IPS-20b (cell line): Measurements from ENCODE around the gene SRSF7.
"Not testable (repeated sequence)": the region's sequence is repeated elsewhere in the genome, so short reads cannot be mapped to it uniquely, and the experiment has no call there.

Experiments used
- H3K27ac ChIP-seq: one replicate; pipeline ENCODE4 v1.5.1; 2013; ENCODE audit warnings: low read length
- H3K27me3 ChIP-seq: 2 replicates; pipeline ENCODE4 v1.6.1; 2013; ENCODE audit warnings: mild to moderate bottlenecking, low read length, inconsistent platforms; ENCODE audit not compliant: insufficient read depth
- H3K36me3 ChIP-seq: 2 replicates; pipeline ENCODE4 v1.6.1; 2013; ENCODE audit warnings: low read depth, mild to moderate bottlenecking, inconsistent platforms, low read length, moderate library complexity; ENCODE audit not compliant: insufficient read depth
- H3K4me1 ChIP-seq: 2 replicates; pipeline ENCODE4 v1.6.1; 2013; ENCODE audit warnings: mild to moderate bottlenecking, control low read depth, inconsistent platforms, low read length, moderate library complexity; ENCODE audit not compliant: insufficient read depth
- H3K4me3 ChIP-seq: 2 replicates; pipeline ENCODE4 v1.5.1; 2013; ENCODE audit warnings: mild to moderate bottlenecking, low read length, inconsistent platforms
- H3K9ac ChIP-seq: 2 replicates; pipeline ENCODE4 v1.6.1; 2013; ENCODE audit warnings: low read depth, mild to moderate bottlenecking, inconsistent platforms, low read length, moderate library complexity
- H3K9me3 ChIP-seq: 2 replicates; pipeline ENCODE4 v1.6.1; 2013; ENCODE audit warnings: mild to moderate bottlenecking, low read depth, low read length, inconsistent platforms; ENCODE audit not compliant: insufficient read depth

SRSF7 gene

GRCh38 chr2:38750891-38751595, at the start of gene SRSF7:
TSS of gene SRSF7 (minus strand) at chr2:38751361. CDS start at chr2:38751256, 105 bp downstream.
- peak within 1 kb of the TSS; percentile 92 for H3K4me3 ChIP-seq
- H3K9me3 ChIP-seq: no peaks in the 10 kb centered on the region
- H3K4me1 ChIP-seq: peaks cover 6% of the 10 kb centered on the region
- peak within 1 kb of the TSS; percentile 96 for H3K27ac ChIP-seq
- H3K27me3 ChIP-seq: no peaks in the 10 kb centered on the region
- H3K9ac ChIP-seq: peak within 1 kb of the TSS; percentile 99
- peaks cover 46% of the 10 kb centered on the region for H3K36me3 ChIP-seq

- no peak overlapping the region for H3K9ac ChIP-seq
- no peaks in the 10 kb centered on the region for H3K9me3 ChIP-seq
- H3K36me3 ChIP-seq: peaks cover 16% of the 10 kb centered on the region; the same call in 1 of the 2 replicates
- no peaks in the 10 kb centered on the region for H3K27me3 ChIP-seq
- H3K27ac ChIP-seq: no peak overlapping the region
- no peaks in the 10 kb centered on the region for H3K4me1 ChIP-seq
- H3K4me3 ChIP-seq: no peak overlapping the region
Measured at GRCh38 chr2:38797953-38798352, 46.8 kb upstream of the SRSF7 start.

GRCh38 chr2:38797250-38797676, 46.1 kb upstream of the SRSF7 start:
- Histone ChIP-seq H3K4me3 (no peak overlapping the region), H3K36me3 (peaks cover 11% of the 10 kb centered on the region; the same call in 1 of the 2 replicates), H3K27me3 (no peaks in the 10 kb centered on the region), H3K9me3 (no peaks in the 10 kb centered on the region), H3K4me1 (no peaks in the 10 kb centered on the region), H3K9ac (no peak overlapping the region), H3K27ac (no peak overlapping the region)

DNA sequence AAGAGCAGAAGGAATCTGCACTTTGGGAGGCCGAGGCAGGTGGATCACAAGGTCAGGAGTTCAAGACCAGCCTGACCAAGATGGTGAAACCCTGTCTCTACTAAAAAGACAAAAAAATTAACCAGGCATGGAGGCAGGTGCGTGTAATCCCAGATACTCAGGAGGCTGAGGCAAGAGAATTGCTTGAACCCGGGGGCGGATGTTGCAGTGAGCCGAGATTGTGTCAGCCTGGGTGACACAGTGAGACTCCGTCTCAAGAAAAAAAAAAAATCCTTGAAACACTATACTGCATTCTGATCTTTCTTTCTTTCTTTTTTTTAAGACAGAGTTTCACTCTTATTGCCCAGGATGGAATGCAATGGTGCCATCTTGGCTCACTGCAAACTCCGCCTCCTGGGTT, 43.9 kb upstream of the SRSF7 start:
- not testable (repeated sequence) for H3K9ac ChIP-seq, H3K4me1 ChIP-seq, H3K9me3 ChIP-seq, H3K27ac ChIP-seq, H3K4me3 ChIP-seq, H3K27me3 ChIP-seq
- H3K36me3 ChIP-seq: peaks cover 10% of the 10 kb centered on the region; the same call in 1 of the 2 replicates

- peaks cover 10% of the 10 kb centered on the region; the same call in 1 of the 2 replicates for H3K36me3 ChIP-seq
- H3K9ac ChIP-seq: no peak overlapping the region
- H3K4me3 ChIP-seq: no peak overlapping the region
- H3K27ac ChIP-seq: no peak overlapping the region
- H3K4me1 ChIP-seq: no peaks in the 10 kb centered on the region
- H3K9me3 ChIP-seq: no peaks in the 10 kb centered on the region
- H3K27me3 ChIP-seq: no peaks in the 10 kb centered on the region
Measured at GRCh38 chr2:38794235-38794946, 43.2 kb upstream of the SRSF7 start.

DNA sequence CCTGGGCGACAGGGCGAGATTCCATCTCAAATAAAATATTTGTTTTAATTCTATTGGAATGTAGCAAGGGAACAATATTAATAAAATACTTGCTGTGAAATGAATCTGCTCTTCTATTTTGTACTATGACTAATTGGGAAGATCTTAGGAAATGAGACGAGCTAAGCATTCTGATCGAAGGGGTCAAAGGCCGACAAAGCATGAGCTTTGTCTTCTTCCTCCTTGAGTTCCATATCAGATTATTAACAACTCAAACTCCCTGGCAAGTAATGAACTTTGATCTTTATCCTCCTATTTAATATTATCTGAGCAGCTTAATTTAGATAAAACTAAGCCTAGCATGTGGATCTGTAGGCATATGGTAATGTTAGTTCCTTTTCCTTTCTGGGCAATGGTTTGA, 42.4 kb upstream of the SRSF7 start:
- Histone ChIP-seq H3K4me1 (no peaks in the 10 kb centered on the region), H3K9ac (no peak overlapping the region), H3K4me3 (no peak overlapping the region)

DNA sequence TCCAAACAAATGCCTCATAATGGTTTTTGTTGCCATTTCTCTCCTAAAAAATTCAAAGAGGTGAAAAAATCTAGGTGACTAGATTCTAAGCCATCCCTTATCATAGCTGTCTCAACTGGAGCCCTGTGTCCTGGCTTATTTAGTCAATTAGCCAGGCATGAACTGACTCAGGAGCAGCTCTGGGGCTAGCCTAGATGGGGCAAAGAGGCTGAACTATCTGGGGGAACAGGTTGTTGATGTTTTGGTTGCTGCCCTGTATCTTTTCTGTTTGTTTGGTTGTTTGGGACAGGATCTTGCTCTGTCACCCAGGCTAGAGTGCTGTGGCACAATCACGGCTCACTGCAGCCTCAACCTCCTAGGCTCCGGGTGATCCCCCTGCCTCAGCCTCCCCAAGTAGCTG, 41.6 kb upstream of the SRSF7 start:
- H3K36me3 ChIP-seq: peaks cover 4% of the 10 kb centered on the region; the same call in 1 of the 2 replicates
- no peak overlapping the region for H3K9ac ChIP-seq
- no peaks in the 10 kb centered on the region for H3K4me1 ChIP-seq
- H3K9me3 ChIP-seq: no peaks in the 10 kb centered on the region
- H3K4me3 ChIP-seq: no peak overlapping the region
- H3K27me3 ChIP-seq: no peaks in the 10 kb centered on the region
- no peak overlapping the region for H3K27ac ChIP-seq

More for the DNA sequence above, 42.4 kb upstream of the SRSF7 start:
- no peaks in the 10 kb centered on the region for H3K27me3 ChIP-seq
- peaks cover 10% of the 10 kb centered on the region; the same call in 1 of the 2 replicates for H3K36me3 ChIP-seq
- H3K27ac ChIP-seq: no peak overlapping the region
- H3K9me3 ChIP-seq: no peaks in the 10 kb centered on the region

GRCh38 chr2:38792321-38792720, 41.2 kb upstream of the SRSF7 start:
- H3K36me3 ChIP-seq, H3K27me3 ChIP-seq, H3K27ac ChIP-seq, H3K9ac ChIP-seq, H3K9me3 ChIP-seq, H3K4me3 ChIP-seq, H3K4me1 ChIP-seq: not testable (repeated sequence)

DNA sequence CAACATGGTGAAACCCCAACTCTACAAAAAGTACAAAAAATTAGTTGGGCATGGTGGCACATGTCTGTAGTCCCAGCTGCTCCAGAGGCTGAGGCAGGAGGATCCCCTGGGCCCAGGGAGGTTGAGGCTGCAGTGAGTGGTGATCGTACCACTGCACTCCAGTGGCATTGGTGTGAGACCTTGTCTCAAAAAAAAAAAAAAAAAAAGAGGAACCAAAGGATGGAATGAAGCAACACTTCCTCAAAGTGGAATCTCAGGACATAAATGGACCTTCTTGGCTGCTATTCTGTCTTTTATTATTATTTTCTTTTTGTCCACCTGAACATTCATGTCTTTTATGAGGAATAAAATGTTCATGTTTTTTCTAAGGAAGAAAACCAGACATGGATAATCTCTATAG, 40.6 kb upstream of the SRSF7 start:
- Histone ChIP-seq H3K27ac (no peak overlapping the region), H3K4me1 (no peaks in the 10 kb centered on the region), H3K9ac (no peak overlapping the region), H3K4me3 (no peak overlapping the region), H3K36me3 (no peaks in the 10 kb centered on the region), H3K27me3 (no peaks in the 10 kb centered on the region), H3K9me3 (no peaks in the 10 kb centered on the region)

GRCh38 chr2:38789691-38790090, 38.5 kb upstream of the SRSF7 start:
- no peak overlapping the region for H3K27ac ChIP-seq
- no peak overlapping the region for H3K4me3 ChIP-seq
- H3K9ac ChIP-seq: no peak overlapping the region
- H3K36me3 ChIP-seq: no peaks in the 10 kb centered on the region
- no peaks in the 10 kb centered on the region for H3K27me3 ChIP-seq
- no peaks in the 10 kb centered on the region for H3K9me3 ChIP-seq
- no peaks in the 10 kb centered on the region for H3K4me1 ChIP-seq

- no peak overlapping the region for H3K27ac ChIP-seq
- H3K36me3 ChIP-seq: no peaks in the 10 kb centered on the region
- no peaks in the 10 kb centered on the region for H3K27me3 ChIP-seq
- H3K4me1 ChIP-seq: no peaks in the 10 kb centered on the region
- no peak overlapping the region for H3K9ac ChIP-seq
- H3K9me3 ChIP-seq: no peaks in the 10 kb centered on the region
- no peak overlapping the region for H3K4me3 ChIP-seq
Measured at GRCh38 chr2:38788306-38788705, 37.1 kb upstream of the SRSF7 start.

GRCh38 chr2:38783586-38783985, 32.4 kb upstream of the SRSF7 start:
- no peak overlapping the region for H3K9ac ChIP-seq
- no peak overlapping the region for H3K27ac ChIP-seq
- no peaks in the 10 kb centered on the region for H3K27me3 ChIP-seq

More at GRCh38 chr2:38783586-38783985, 32.4 kb upstream of the SRSF7 start:
- Histone ChIP-seq H3K4me3 (no peak overlapping the region), H3K9me3 (no peaks in the 10 kb centered on the region), H3K4me1 (no peaks in the 10 kb centered on the region), H3K36me3 (peaks cover 16% of the 10 kb centered on the region)
